GM10847 (cell line): ENCODE data around the gene POC1B.

ENCODE experiments used
- POLR2A ChIP-seq: IDR thresholded peaks from 2 replicates; pipeline ENCODE4 v1.6.1; 2011; ENCODE audit not compliant: insufficient read length; ENCODE audit errors: extremely low read depth

The POC1B gene

GRCh38 chr12:89411846-89412245 is 114.0 kb downstream of the POC1B start:
- TF ChIP-seq POLR2A = no peak

DNA sequence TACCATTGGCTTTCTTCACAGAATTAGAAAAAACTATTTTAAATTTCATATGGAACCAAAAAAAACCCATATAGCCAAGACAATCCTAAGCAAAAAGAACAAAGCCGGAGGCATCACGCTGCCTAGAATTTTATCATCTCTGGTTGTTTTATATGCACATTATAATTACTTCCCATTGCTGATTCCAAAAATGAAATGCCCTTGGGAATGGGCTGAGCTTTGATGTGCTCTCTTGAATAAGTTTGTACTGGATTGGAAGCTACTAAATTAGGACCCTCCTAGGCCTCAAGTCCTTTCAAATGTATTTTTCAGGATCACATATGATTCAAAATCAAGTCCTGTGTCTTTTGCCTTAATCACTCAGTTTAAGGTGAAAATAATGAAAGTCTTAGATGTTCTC is 114.6 kb downstream of the POC1B start:
- no peak for TF ChIP-seq POLR2A

DNA sequence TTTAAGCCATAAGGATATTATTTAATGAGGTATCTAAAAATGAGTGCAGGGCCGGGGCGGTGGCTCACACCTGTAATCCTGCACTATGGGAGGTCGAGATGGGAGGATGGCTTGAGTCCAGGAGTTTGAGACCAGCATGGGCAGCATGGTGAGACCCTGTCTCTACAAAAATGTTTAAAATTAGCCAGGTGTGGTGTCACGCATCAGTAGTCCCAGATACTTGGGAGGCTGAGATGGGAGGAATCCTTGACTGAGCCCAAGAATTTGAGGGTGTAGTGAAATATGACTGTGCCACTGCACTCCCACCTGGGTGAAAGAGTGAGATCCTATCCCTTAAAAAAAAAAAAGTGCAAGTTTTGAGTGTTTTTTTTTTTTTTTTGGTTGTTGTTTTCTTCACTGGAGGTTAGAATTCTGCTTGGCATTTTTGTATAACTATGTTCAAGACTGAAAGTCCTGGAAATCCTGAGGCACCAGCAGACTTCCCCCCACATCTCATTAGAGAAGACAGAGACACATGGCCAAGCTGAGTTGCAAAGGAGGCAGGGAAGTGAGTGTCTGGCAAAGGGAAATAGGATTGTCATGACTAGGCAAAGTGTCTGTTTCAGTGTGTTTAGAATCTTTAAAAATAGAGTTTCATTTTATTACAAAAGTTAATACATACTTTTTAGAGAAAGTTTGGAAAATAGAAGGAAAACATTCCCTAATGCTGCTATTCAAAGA is 120.1 kb downstream of the POC1B start:
- no peak for TF ChIP-seq POLR2A

- TF ChIP-seq POLR2A = no peak
Observed at GRCh38 chr12:89401433-89402058, 124.3 kb downstream of the POC1B start.

- TF ChIP-seq POLR2A = no peak
Observed at GRCh38 chr12:89400415-89400814, 125.4 kb downstream of the POC1B start.

GRCh38 chr12:89395712-89396111 is 130.1 kb downstream of the POC1B start:
- no peak for TF ChIP-seq POLR2A

DNA sequence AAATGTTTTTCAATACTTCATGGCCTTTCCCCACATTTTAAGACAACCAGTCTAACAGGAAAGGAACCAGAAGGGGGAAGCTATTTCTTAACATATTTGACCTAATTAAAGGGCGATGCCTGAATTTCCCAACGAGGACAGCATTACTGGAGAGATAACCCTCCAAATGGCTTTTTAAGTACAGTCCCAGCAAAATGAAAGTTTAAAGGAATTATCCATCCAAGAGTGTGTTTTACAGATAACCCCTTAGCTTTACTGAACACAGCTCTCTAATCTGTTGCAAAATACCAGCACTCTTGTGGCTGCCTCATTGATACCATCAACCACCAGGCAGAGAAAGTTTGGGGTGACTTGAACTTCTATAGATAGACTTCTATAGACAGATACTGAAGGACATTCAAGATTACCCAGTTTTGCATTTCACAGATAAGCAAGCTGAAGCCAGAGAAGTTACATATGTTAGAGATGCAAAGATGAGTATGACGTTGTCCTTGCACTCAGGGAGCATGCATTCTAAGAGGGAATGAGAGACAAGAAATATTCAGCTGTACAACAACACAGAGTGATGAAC is 132.2 kb downstream of the POC1B start:
- TF ChIP-seq POLR2A = no peak

- no peak for TF ChIP-seq POLR2A
Observed at GRCh38 chr12:89392391-89392790, 133.5 kb downstream of the POC1B start.

- TF ChIP-seq POLR2A = no peak
Observed at GRCh38 chr12:89391726-89392336, 134.0 kb downstream of the POC1B start.

GRCh38 chr12:89390802-89391673 is 134.8 kb downstream of the POC1B start:
- TF ChIP-seq POLR2A = no peak

- TF ChIP-seq POLR2A = no peak
Observed at GRCh38 chr12:89389755-89390661, 135.8 kb downstream of the POC1B start.

DNA sequence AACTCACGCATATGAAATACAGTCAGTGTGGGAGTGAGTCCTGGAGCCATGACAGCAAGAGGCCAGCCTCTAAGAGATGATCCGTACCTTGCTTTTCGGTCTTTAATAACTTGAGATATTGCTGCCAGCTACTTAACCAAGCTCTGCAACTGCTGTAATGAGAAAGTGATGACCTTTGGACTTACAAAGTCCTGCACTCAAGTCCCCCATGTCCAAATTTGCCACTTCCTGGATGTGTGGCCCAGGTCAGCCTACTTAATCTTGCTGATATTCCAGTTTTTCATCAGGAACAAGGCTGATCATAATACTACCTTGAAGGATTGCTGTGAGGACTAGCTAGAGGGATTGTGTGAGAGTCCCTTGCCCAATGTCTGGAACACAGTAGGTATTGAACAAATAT is 139.7 kb downstream of the POC1B start:
- TF ChIP-seq POLR2A = no peak

DNA sequence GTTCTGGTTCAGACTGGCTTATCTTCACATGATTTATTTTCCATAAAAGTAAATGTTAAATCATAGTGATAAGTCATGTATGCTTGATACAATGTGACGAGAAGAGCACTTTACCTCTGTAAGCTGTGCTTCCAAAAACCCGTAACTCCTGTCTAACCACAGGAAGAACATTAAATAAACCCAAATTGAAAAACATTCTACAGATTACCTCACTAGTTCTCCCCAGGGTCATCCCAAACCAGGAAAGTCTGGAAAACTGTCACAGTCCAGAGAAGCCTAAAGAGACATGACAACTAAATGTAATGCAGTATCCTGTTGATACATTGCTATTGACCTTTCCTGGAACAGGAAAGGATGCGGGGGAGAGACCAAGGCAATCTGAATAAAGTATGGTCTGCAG is 141.0 kb downstream of the POC1B start:
- TF ChIP-seq POLR2A = no peak
